Measurements from ENCODE around the gene SORCS3.

DNA sequence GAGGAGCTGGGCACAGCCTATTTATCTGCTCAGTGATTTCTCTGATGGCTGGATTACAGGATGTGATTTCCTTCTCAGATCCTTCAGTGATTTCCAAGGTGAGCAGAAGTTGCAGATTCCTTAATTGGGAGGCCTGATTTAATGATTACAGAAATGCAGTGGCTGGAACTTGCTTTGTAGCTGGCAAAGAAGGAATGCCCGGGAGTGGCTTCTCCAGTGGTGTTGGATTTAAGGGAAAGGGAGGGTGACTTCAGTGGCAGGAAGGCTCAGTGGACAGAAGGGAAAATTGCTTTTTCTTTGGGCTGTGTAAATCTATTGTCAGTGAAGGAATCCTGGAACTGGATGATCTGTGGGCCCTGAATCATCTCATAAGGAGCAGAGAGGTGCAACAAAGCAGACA lies 5.1 kb downstream of the SORCS3 start:
- TF ChIP-seq, protein P1, sequence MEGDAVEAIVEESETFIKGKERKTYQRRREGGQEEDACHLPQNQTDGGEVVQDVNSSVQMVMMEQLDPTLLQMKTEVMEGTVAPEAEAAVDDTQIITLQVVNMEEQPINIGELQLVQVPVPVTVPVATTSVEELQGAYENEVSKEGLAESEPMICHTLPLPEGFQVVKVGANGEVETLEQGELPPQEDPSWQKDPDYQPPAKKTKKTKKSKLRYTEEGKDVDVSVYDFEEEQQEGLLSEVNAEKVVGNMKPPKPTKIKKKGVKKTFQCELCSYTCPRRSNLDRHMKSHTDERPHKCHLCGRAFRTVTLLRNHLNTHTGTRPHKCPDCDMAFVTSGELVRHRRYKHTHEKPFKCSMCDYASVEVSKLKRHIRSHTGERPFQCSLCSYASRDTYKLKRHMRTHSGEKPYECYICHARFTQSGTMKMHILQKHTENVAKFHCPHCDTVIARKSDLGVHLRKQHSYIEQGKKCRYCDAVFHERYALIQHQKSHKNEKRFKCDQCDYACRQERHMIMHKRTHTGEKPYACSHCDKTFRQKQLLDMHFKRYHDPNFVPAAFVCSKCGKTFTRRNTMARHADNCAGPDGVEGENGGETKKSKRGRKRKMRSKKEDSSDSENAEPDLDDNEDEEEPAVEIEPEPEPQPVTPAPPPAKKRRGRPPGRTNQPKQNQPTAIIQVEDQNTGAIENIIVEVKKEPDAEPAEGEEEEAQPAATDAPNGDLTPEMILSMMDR (IDR thresholded peaks at IDR 0.05): no peak
- TF ChIP-seq EZH2 (IDR thresholded peaks at IDR 0.05): no peak

Measured in neural progenitor cell (in vitro differentiated cells).